H1 (cell line): ENCODE results near the gene EFEMP2. TPM values are rescaled to one million over a fixed set of nuclear protein-coding genes. Genes with fewer than 3 reads are reported as not detected.

ENCODE experiments used
- CTCF ChIA-PET: fragments of 300-600 bp; sonication (Branson Sonifier 250); formaldehyde crosslinking; loops from one replicate; lab custom pipeline; 2021; ENCODE audit not compliant: partially characterized antibody; lab: Charles Lee
- POLR2A ChIA-PET: fragments of 300-600 bp; sonication (Branson Sonifier 250); formaldehyde crosslinking; loops from one replicate; lab custom pipeline; 2021; ENCODE audit warnings: inconsistent platforms; ENCODE audit not compliant: partially characterized antibody; lab: Charles Lee
- DNase-seq, 2 experiments: peaks; one replicate each; pipeline versions ENCODE4 v3.0.0 to v3.0.0-alpha.2; 2010 to 2022; ENCODE audit warnings: low spot score in 2 of 2, low read depth in 1 of 2, mixed read lengths in 1 of 2
- FAIRE-seq: peaks from 2 replicates; lab custom pipeline; 2011; peaks lifted over from hg19 to GRCh38; lab: Jason Lieb, UNC
- H2AFZ ChIP-seq: 2 replicates; pipeline ENCODE4 v1.8.1; 2012; ENCODE audit warnings: low read length, inconsistent platforms
- H2AK5ac ChIP-seq: 2 replicates; pipeline ENCODE4 v1.6.1; 2013; ENCODE audit warnings: low read depth, low read length
- H2BK120ac ChIP-seq: replicated peaks from 2 replicates; pipeline ENCODE3; 2013; ENCODE audit warnings: low read depth, low read length, inconsistent platforms
- H2BK12ac ChIP-seq: 2 replicates; pipeline ENCODE4 v1.6.1; 2013; ENCODE audit warnings: low read depth, low read length
- H2BK15ac ChIP-seq: 2 replicates; pipeline ENCODE4 v1.6.1; 2013; ENCODE audit warnings: low read length
- H2BK20ac ChIP-seq: 2 replicates; pipeline ENCODE4 v1.6.1; 2013; ENCODE audit warnings: low read length
- H2BK5ac ChIP-seq: 2 replicates; pipeline ENCODE4 v1.6.1; 2013; ENCODE audit warnings: low read depth, low read length
- H3K14ac ChIP-seq: 2 replicates; pipeline ENCODE4 v1.6.1; 2013; ENCODE audit warnings: inconsistent platforms; ENCODE audit not compliant: insufficient read length
- H3K18ac ChIP-seq: 2 replicates; pipeline ENCODE4 v1.6.1; 2013; ENCODE audit warnings: low read length; ENCODE audit errors: extremely low read depth
- H3K23ac ChIP-seq: 2 replicates; pipeline ENCODE4 v1.6.1; 2013; ENCODE audit warnings: inconsistent platforms; ENCODE audit not compliant: insufficient read length
- H3K23me2 ChIP-seq: 2 replicates; pipeline ENCODE4 v1.6.1; 2013; ENCODE audit warnings: low read depth, low read length
- H3K27ac ChIP-seq: 2 replicates; pipeline ENCODE4 v1.6.1; 2011; ENCODE audit warnings: low read depth, low read length, inconsistent platforms
- H3K27me3 ChIP-seq, 4 experiments: replicated peaks in 1 of 4; 1 replicate in 1 of 4; 2 replicates in 3 of 4; pipeline versions ENCODE4 v1.6.1 to v1.8.1; 2011 to 2013; ENCODE audit warnings: low read length in 3 of 4, mild to moderate bottlenecking in 3 of 4, inconsistent platforms in 2 of 4, mixed read lengths in 2 of 4, moderate library complexity in 1 of 4; ENCODE audit not compliant: control insufficient read depth in 3 of 4, insufficient read depth in 3 of 4; ENCODE audit errors: extremely low read depth in 1 of 4
- H3K36me3 ChIP-seq, 4 experiments: 2 replicates each; pipeline versions ENCODE4 v1.6.1 to v1.8.1; 2011 to 2013; ENCODE audit warnings: mild to moderate bottlenecking in 4 of 4, low read length in 3 of 4, moderate library complexity in 2 of 4, control low read depth in 1 of 4, inconsistent platforms in 1 of 4; ENCODE audit not compliant: insufficient read depth in 4 of 4, control insufficient read depth in 2 of 4
- H3K4ac ChIP-seq: replicated peaks from 2 replicates; pipeline ENCODE3; 2013; ENCODE audit warnings: low read length, low read depth, mixed read lengths, inconsistent platforms; ENCODE audit not compliant: insufficient read length
- H3K4me1 ChIP-seq, 4 experiments: replicated peaks in 1 of 4; 1 replicate in 1 of 4; 2 replicates in 3 of 4; pipeline versions ENCODE4 v1.6.1 to v1.8.1; 2011 to 2013; ENCODE audit warnings: low read length in 3 of 4, inconsistent platforms in 2 of 4, mixed read lengths in 1 of 4; ENCODE audit not compliant: insufficient read depth in 4 of 4, control insufficient read depth in 3 of 4
- H3K4me2 ChIP-seq, 2 experiments: 2 replicates each; pipeline versions ENCODE4 v1.6.1 to v1.8.1; 2011 to 2013; ENCODE audit warnings: low read depth in 2 of 2, low read length in 2 of 2, control low read depth in 1 of 2, inconsistent platforms in 1 of 2, mild to moderate bottlenecking in 1 of 2; ENCODE audit not compliant: insufficient read depth in 1 of 2
- H3K4me3 ChIP-seq, 4 experiments: fragments of 200-600, 300-600 bp in 1 of 4; sonication (generic), shearing (Covaris generic), sonication (Bioruptor Twin) in 1 of 4; 2 replicates each; pipeline versions ENCODE4 v1.5.1 to v1.8.1; 2011 to 2016; ENCODE audit warnings: low read length in 4 of 4, low read depth in 3 of 4, control low read depth in 2 of 4, inconsistent platforms in 2 of 4, mild to moderate bottlenecking in 2 of 4, mixed read lengths in 1 of 4, moderate library complexity in 1 of 4; ENCODE audit not compliant: insufficient read depth in 2 of 4; ENCODE audit errors: extremely low read depth in 1 of 4
- H3K56ac ChIP-seq: replicated peaks from 2 replicates; pipeline ENCODE3; 2013; ENCODE audit warnings: low read depth, mild to moderate bottlenecking, mixed read lengths, low read length, inconsistent platforms; ENCODE audit not compliant: insufficient read length
- H3K79me1 ChIP-seq: 2 replicates; pipeline ENCODE4 v1.6.1; 2013; ENCODE audit warnings: low read depth, low read length, control low read depth
- H3K79me2 ChIP-seq, 2 experiments: 2 replicates each; pipeline versions ENCODE4 v1.6.1 to v1.8.1; 2012 to 2013; ENCODE audit warnings: low read length in 2 of 2, mild to moderate bottlenecking in 2 of 2, inconsistent platforms in 1 of 2; ENCODE audit not compliant: insufficient read depth in 2 of 2, control insufficient read depth in 1 of 2
- H3K9ac ChIP-seq, 4 experiments: replicated peaks in 1 of 4; 1 replicate in 1 of 4; 2 replicates in 3 of 4; pipeline versions ENCODE4 v1.6.1 to v1.8.1; 2011 to 2013; ENCODE audit warnings: low read depth in 3 of 4, low read length in 3 of 4, control low read depth in 2 of 4, mild to moderate bottlenecking in 2 of 4, moderate library complexity in 2 of 4, inconsistent platforms in 1 of 4; ENCODE audit errors: extremely low read depth in 1 of 4
- H3K9me3 ChIP-seq, 2 experiments: 2 replicates each; pipeline versions ENCODE4 v1.6.1 to v1.8.1; 2012 to 2013; ENCODE audit warnings: mild to moderate bottlenecking in 2 of 2, moderate library complexity in 2 of 2, control low read depth in 1 of 2, inconsistent platforms in 1 of 2, low read depth in 1 of 2, low read length in 1 of 2, mixed read lengths in 1 of 2; ENCODE audit not compliant: insufficient read depth in 2 of 2
- H4K20me1 ChIP-seq, 2 experiments: replicated peaks in 1 of 2; 2 replicates each; pipeline versions ENCODE3 to v1.8.1; 2011 to 2013; ENCODE audit warnings: inconsistent platforms in 2 of 2, low read length in 2 of 2, mild to moderate bottlenecking in 1 of 2; ENCODE audit not compliant: insufficient read depth in 2 of 2, control insufficient read depth in 1 of 2
- H4K5ac ChIP-seq: 2 replicates; pipeline ENCODE4 v1.6.1; 2013; ENCODE audit warnings: low read length, low read depth, mixed read lengths, inconsistent platforms; ENCODE audit not compliant: insufficient read length
- H4K8ac ChIP-seq: 2 replicates; pipeline ENCODE4 v1.8.0; 2013; ENCODE audit warnings: mild to moderate bottlenecking, moderate library complexity, low read length, inconsistent platforms; ENCODE audit not compliant: insufficient read depth; ENCODE audit errors: extremely low read depth
- H4K91ac ChIP-seq: replicated peaks from 2 replicates; pipeline ENCODE3; 2013; ENCODE audit warnings: low read length, mixed read lengths, inconsistent platforms; ENCODE audit not compliant: insufficient read length
- HDAC2 ChIP-seq, 2 experiments: fragments of 300-600 bp in 1 of 2; sonication (generic) in 1 of 2; IDR thresholded peaks; 2 replicates each; pipeline ENCODE4 v1.6.1; 2011 to 2012; ENCODE audit warnings: low read depth in 2 of 2, low read length in 2 of 2, mild to moderate bottlenecking in 2 of 2, moderate library complexity in 2 of 2, borderline replicate concordance in 1 of 2, inconsistent platforms in 1 of 2
- POLR2A ChIP-seq, 2 experiments: IDR thresholded peaks; 1 replicate in 1 of 2; 2 replicates in 1 of 2; pipeline ENCODE4 v1.6.1; 2011; ENCODE audit warnings: low read depth in 2 of 2, low read length in 2 of 2, mild to moderate bottlenecking in 2 of 2; ENCODE audit errors: control extremely low read depth in 1 of 2
- WGBS, 2 experiments: shearing (Covaris generic) in 1 of 2; methylation state at CpG; one replicate each; pipeline versions ENCODE4 v1.1.6 to v1.1.7; 2013 to 2015; ENCODE audit warnings: low lambda C conversion rate in 2 of 2, mixed read lengths in 2 of 2, inconsistent platforms in 1 of 2, low coverage in 1 of 2, missing lambda C conversion rate in 1 of 2; ENCODE audit not compliant: insufficient replicate concordance in 2 of 2, insufficient coverage in 1 of 2, insufficient read length in 1 of 2; ENCODE audit errors: extremely low coverage in 1 of 2, missing lambda C conversion rate in 1 of 2; 5-methylcytosine and 5-hydroxymethylcytosine counted together
- polyA plus RNA-seq, 7 experiments: library from polyadenylated mRNA; depleted of rRNA in 3 of 7; stranded (reverse) in 5 of 7; unstranded in 2 of 7; fragments of >200 nt in 5 of 7; fragments of 200-250 nt in 2 of 7; gene quantifications; 1 replicate in 5 of 7; 2 replicates in 1 of 7; 4 replicates in 1 of 7; pipeline versions ENCODE4 v1.2.1 to v1.2.3, GENCODE V29; 2011 to 2013; ENCODE audit warnings: missing spikeins in 2 of 7, mixed read lengths in 2 of 7
- total RNA-seq: library from RNA; stranded (reverse); fragmentation: NEBNext Ultra II Directional; extraction: Animal tissue kit (Norgen Biotek cat#: 25700); gene quantifications from 2 replicates; pipeline ENCODE4 v1.2.1, GENCODE V29; 2021

The EFEMP2 gene
- total and polyA plus RNA-seq, 2 of the 8 experiments (the other 6 are each of a cell fraction or from before 2014, with no cell fraction given), result 8.8 to 17.2 TPM

- peaks cover 13 to 26% (median 23%) of the 10 kb centered on the region in 4 experiments for H3K36me3 ChIP-seq
Measured at GRCh38 chr11:65850217-65851082, 22.1 kb downstream of the EFEMP2 start.

More at GRCh38 chr11:65850217-65851082, 22.1 kb downstream of the EFEMP2 start:
- Histone ChIP-seq H3K79me2 (peaks cover 2 to 15% of the 10 kb centered on the region in 2 experiments; a peak in 3 of 4 replicates), H3K79me1 (peaks cover 8% of the 10 kb centered on the region), H2AK5ac (no peak overlapping the region), H3K4me1 (peaks cover 0 to 4% (median under 1%) of the 10 kb centered on the region in 4 experiments; a peak in 5 of 7 replicates), H3K27ac (no peak overlapping the region), H4K20me1 (peaks cover 14 to 17% of the 10 kb centered on the region in 2 experiments), H3K23me2 (no peaks in the 10 kb centered on the region), H2BK120ac (no peak overlapping the region), H3K14ac (no peak overlapping the region), H3K27me3 (no peaks in the 10 kb centered on the region; a peak in 1 of 7 replicates), H3K56ac (no peak overlapping the region), H3K4ac (no peak overlapping the region)
- 95% methylated on average over 17 of the region's 20 CpGs; no CpG with 5 or more reads in 1 of the 2 experiments for WGBS, 2 experiments
- no peak for FAIRE-seq
- POLR2A ChIA-PET, result interaction anchor here (0.8 to 38.3 kb wide), 15 partner anchors 7 to 203 kb away, joined by 3 to 1071 read pairs (median 5); partner anchors contain the start of genes AP5B1, CCDC85B, CFL1 and CTSW
- TF ChIP-seq HDAC2 (IDR thresholded peaks at IDR 0.05; ENCODE audit: borderline replicate concordance in 1 of 2, low read depth in 2 of 2, low read length in 2 of 2) (no peak), POLR2A (IDR thresholded peaks at IDR 0.05; ENCODE audit: control extremely low read depth in 1 of 2, low read depth in 2 of 2, low read length in 2 of 2) (peak in 1 of 2 experiments; percentile 27; a peak in 1 of 3 replicates)
- TF ChIP-seq, all 59 proteins: peak for 1
- Histone ChIP-seq H2BK5ac (peak overlapping the region; percentile 35), H2BK12ac (no peak overlapping the region), H3K9ac (no peak overlapping the region; a peak in 1 of 7 replicates), H3K18ac (no peak overlapping the region), H4K5ac (no peak overlapping the region), H2BK20ac (no peak overlapping the region), H4K91ac (no peak overlapping the region), H3K4me3 (no peak overlapping the region), H2AFZ (no peak overlapping the region), H2BK15ac (no peak overlapping the region), H3K4me2 (no peak overlapping the region), H3K9me3 (peaks cover 7 to 10% of the 10 kb centered on the region in 2 experiments; a peak in 2 of 4 replicates), H4K8ac (no peak overlapping the region), H3K23ac (no peak overlapping the region)
- DNase-seq, result no peak
- CTCF ChIA-PET, result interaction anchor here (0.6 to 15.2 kb wide), 34 partner anchors 9 to 257 kb away, joined by 3 to 283 read pairs (median 6); partner anchors contain the start of genes AP5B1, CCDC85B, CFL1 and CTSW
